Gastrocnemius medialis (tissue), 4 donors: ENCODE data around the gene SIGLEC9. TPM values are rescaled to one million over a fixed set of nuclear protein-coding genes. Genes with fewer than 3 reads are reported as not detected.
"Not testable (repeated sequence)": the region's sequence is repeated elsewhere in the genome, so short reads cannot be mapped to it uniquely, and the experiment has no call there.

ENCODE experiments used
- ATAC-seq, 2 donors: fragments of 150-250 bp; one replicate each; pipeline ENCODE4 v1.9.1; 2016
- DNase-seq, 2 donors: peaks; one replicate each; pipeline ENCODE4 v3.0.0-alpha.2; 2019
- H3K27ac ChIP-seq, 4 donors: fragments of 200-600 bp; sonication (generic); 1 replicate in 1 of 4; 2 replicates in 3 of 4; pipeline ENCODE4 v1.5.1; 2016 to 2018; ENCODE audit warnings: mild to moderate bottlenecking in 2 of 4, moderate library complexity in 1 of 4
- H3K27me3 ChIP-seq, 3 donors: fragments of 200-600 bp; sonication (generic) in 2 of 3; 1 replicate in 1 of 3; 2 replicates in 2 of 3; pipeline versions ENCODE4 v1.5.1 to v1.6.0; 2016 to 2019; ENCODE audit warnings: mild to moderate bottlenecking in 1 of 3, moderate library complexity in 1 of 3
- H3K36me3 ChIP-seq, 2 donors: fragments of 200-600 bp; sonication (generic) in 1 of 2; one replicate each; pipeline ENCODE4 v1.5.1; 2017 to 2018
- H3K4me1 ChIP-seq, 2 donors: fragments of 200-600 bp; sonication (generic) in 1 of 2; one replicate each; pipeline ENCODE4 v1.5.1; 2016 to 2017; ENCODE audit warnings: mild to moderate bottlenecking in 2 of 2
- H3K4me3 ChIP-seq, 4 donors: fragments of 200-600 bp; sonication (generic) in 3 of 4; 1 replicate in 1 of 4; 2 replicates in 3 of 4; pipeline ENCODE4 v1.5.1; 2016 to 2019; ENCODE audit warnings: mild to moderate bottlenecking in 2 of 4
- H3K9me3 ChIP-seq, 3 donors: fragments of 200-600 bp; sonication (generic) in 2 of 3; 1 replicate in 1 of 3; 2 replicates in 2 of 3; pipeline ENCODE4 v1.5.1; 2016 to 2019
- POLR2A ChIP-seq, 2 donors: fragments of 450-650 bp; IDR thresholded peaks; one replicate each; pipeline ENCODE4 v1.6.1; 2017; ENCODE audit warnings: antibody characterized with exemption in 2 of 2, mild to moderate bottlenecking in 2 of 2, moderate library complexity in 2 of 2
- in situ Hi-C, 4 donors: fragments of 200-750 bp; cut with MboI; loops; one replicate each; pipeline versions ENCODE4 v1.15.0 to v1.8.0; 2017; ENCODE audit warnings: low sequenced_read_pairs in 4 of 4
- intact Hi-C: fragments of 100-400 bp; cut with DNase I; formaldehyde crosslinking; loops from one replicate; pipeline ENCODE4 v1.15.1; 2023; ENCODE audit warnings: low total_unique reads
- total RNA-seq, 4 donors: library from RNA; depleted of rRNA; stranded (reverse); fragments of >200 nt; gene quantifications; one replicate each; pipeline versions ENCODE4 v1.1.0 to v1.2.3, GENCODE V29; 2016
- TF ChIP-seq, protein P1 (sequence below), 5 experiments: fragments of 450-650 bp in 3 of 5; fragments of 200-600 bp in 2 of 5; sonication (generic) in 2 of 5; IDR thresholded peaks in 4 of 5; conservative IDR thresholded peaks in 1 of 5; 1 replicate in 4 of 5; 2 replicates in 1 of 5; pipeline ENCODE4 v1.5.1; 2016 to 2019; ENCODE audit warnings: antibody characterized with exemption in 5 of 5, mild to moderate bottlenecking in 3 of 5, moderate library complexity in 3 of 5

SIGLEC9 gene
- total RNA-seq, 4 donors from 2014 or later, result 0.72 to 1.4 (median 1.0) TPM; not detected in 1

- no peak for DNase-seq
- no peak for ATAC-seq
- no peak for TF ChIP-seq POLR2A (IDR thresholded peaks at IDR 0.05)
- TF ChIP-seq, protein P1, sequence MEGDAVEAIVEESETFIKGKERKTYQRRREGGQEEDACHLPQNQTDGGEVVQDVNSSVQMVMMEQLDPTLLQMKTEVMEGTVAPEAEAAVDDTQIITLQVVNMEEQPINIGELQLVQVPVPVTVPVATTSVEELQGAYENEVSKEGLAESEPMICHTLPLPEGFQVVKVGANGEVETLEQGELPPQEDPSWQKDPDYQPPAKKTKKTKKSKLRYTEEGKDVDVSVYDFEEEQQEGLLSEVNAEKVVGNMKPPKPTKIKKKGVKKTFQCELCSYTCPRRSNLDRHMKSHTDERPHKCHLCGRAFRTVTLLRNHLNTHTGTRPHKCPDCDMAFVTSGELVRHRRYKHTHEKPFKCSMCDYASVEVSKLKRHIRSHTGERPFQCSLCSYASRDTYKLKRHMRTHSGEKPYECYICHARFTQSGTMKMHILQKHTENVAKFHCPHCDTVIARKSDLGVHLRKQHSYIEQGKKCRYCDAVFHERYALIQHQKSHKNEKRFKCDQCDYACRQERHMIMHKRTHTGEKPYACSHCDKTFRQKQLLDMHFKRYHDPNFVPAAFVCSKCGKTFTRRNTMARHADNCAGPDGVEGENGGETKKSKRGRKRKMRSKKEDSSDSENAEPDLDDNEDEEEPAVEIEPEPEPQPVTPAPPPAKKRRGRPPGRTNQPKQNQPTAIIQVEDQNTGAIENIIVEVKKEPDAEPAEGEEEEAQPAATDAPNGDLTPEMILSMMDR (IDR thresholded peaks at IDR 0.05 in 4 of 5, conservative IDR thresholded peaks at IDR 0.05 in 1 of 5), result no peak
- Histone ChIP-seq H3K4me1 (no peaks in the 10 kb centered on the region), H3K36me3 (no peaks in the 10 kb centered on the region), H3K4me3 (no peak overlapping the region), H3K9me3 (no peaks in the 10 kb centered on the region), H3K27ac (no peak overlapping the region), H3K27me3 (no peaks in the 10 kb centered on the region)
- intact Hi-C loops (no loop called here), in situ Hi-C loops (no loop called here)
These were observed 44.0 kb downstream of the SIGLEC9 start for GRCh38 chr19:51168564-51169282.

DNA sequence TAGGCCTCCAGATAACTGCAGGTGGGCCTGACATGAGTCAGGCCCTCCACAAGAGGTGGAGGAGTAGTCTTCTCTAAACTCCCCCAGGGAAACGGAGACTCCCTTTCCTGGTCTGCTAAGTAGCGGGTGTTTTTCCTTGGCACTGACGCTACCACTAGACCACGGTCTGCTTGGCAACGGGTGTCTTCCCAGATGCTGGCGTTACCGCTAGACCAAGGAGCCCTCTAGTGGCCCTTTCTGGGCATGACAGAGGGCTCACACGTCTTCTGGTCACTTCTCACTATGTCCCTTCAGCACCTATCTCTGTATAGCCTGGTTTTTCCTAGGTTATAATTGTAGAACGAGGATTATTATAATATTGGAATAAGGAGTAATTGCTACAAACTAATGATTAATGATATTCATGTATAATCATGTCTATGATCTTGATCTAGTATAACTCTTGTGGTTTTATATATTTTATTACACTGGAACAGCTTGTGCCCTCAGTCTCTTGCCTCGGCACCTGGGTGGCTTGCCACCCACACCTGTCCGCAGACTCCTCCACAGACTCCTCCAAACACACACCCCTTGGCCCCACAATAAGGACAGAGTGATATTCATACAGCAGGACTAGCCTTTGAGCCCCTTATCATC is 44.7 kb downstream of the SIGLEC9 start:
- H3K27me3 ChIP-seq, H3K27ac ChIP-seq, in situ Hi-C loops, ATAC-seq, H3K36me3 ChIP-seq, H3K4me3 ChIP-seq, intact Hi-C loops, H3K4me1 ChIP-seq, H3K9me3 ChIP-seq: not testable (repeated sequence)
- peak in 1 of 2 donors; percentile 26 for DNase-seq
- TF ChIP-seq, protein P1 (IDR thresholded peaks at IDR 0.05 in 4 of 5, conservative IDR thresholded peaks at IDR 0.05 in 1 of 5), result peak; percentile 17 to 72 (median 45)

GRCh38 chr19:51172223-51172622 is 47.5 kb downstream of the SIGLEC9 start:
- DNase-seq, result no peak
- Histone ChIP-seq H3K4me3 (no peak overlapping the region), H3K27ac (no peak overlapping the region), H3K9me3 (no peaks in the 10 kb centered on the region), H3K36me3 (no peaks in the 10 kb centered on the region), H3K4me1 (no peaks in the 10 kb centered on the region), H3K27me3 (no peaks in the 10 kb centered on the region)
- ATAC-seq, result no peak
- intact Hi-C loops, result no loop called here
- in situ Hi-C loops, result no loop called here
- TF ChIP-seq POLR2A (IDR thresholded peaks at IDR 0.05), result no peak
- TF ChIP-seq, protein P1 (IDR thresholded peaks at IDR 0.05 in 4 of 5, conservative IDR thresholded peaks at IDR 0.05 in 1 of 5), result no peak

GRCh38 chr19:51173681-51174080 is 49.0 kb downstream of the SIGLEC9 start:
- no peak for ATAC-seq
- no peak overlapping the region for H3K4me3 ChIP-seq
- no peaks in the 10 kb centered on the region for H3K4me1 ChIP-seq
- H3K36me3 ChIP-seq, result no peaks in the 10 kb centered on the region
- TF ChIP-seq, protein P1 (IDR thresholded peaks at IDR 0.05 in 4 of 5, conservative IDR thresholded peaks at IDR 0.05 in 1 of 5), result no peak
- no peak for TF ChIP-seq POLR2A (IDR thresholded peaks at IDR 0.05)
- intact Hi-C loops, result no loop called here
- DNase-seq, result no peak
- H3K27me3 ChIP-seq, result no peaks in the 10 kb centered on the region
- no peaks in the 10 kb centered on the region for H3K9me3 ChIP-seq
- H3K27ac ChIP-seq, result no peak overlapping the region
- in situ Hi-C loops, result no loop called here
